SK-N-SH (cell line): ENCODE results near the gene ARID4A. TPM values are rescaled to one million over a fixed set of nuclear protein-coding genes. Genes with fewer than 3 reads are reported as not detected.
"Not testable (repeated sequence)": the region's sequence is repeated elsewhere in the genome, so short reads cannot be mapped to it uniquely, and the experiment has no call there.

Experiments used
- CTCF ChIA-PET: fragments of 300-600, 350-600 bp; formaldehyde crosslinking; extraction: SDS; loops from one replicate; lab custom pipeline; 2021; lab: Yijun Ruan, JAX
- POLR2A ChIA-PET: fragments of 350-600 bp; sonication (Branson Sonifier 250); formaldehyde crosslinking; extraction: SDS; loops from one replicate; lab custom pipeline; 2020; ENCODE audit warnings: antibody characterized with exemption, inconsistent platforms; lab: Yijun Ruan, JAX
- DNase-seq: peaks from one replicate; pipeline ENCODE4 v3.0.0; 2012
- H2AFZ ChIP-seq: fragments of 200-600 bp; sonication (generic); 2 replicates; pipeline ENCODE4 v1.8.1; 2016; ENCODE audit warnings: antibody characterized with exemption, mild to moderate bottlenecking, low read depth
- H3F3A ChIP-seq: fragments of 200-600 bp; sonication (generic); replicated peaks from 2 replicates; pipeline ENCODE3; 2016; ENCODE audit warnings: antibody characterized with exemption, mild to moderate bottlenecking; ENCODE audit not compliant: insufficient read depth
- H3K27ac ChIP-seq, 2 experiments: fragments of 200-500 bp in 1 of 2; fragments of 200-600 bp in 1 of 2; sonication (Bioruptor generic) in 1 of 2; sonication (generic), shearing (Covaris generic) in 1 of 2; 2 replicates each; pipeline versions ENCODE4 v1.5.1 to v1.6.1; 2014 to 2016; ENCODE audit warnings: low read depth in 2 of 2, inconsistent platforms in 1 of 2, low read length in 1 of 2, mild to moderate bottlenecking in 1 of 2, mixed read lengths in 1 of 2
- H3K27me3 ChIP-seq: fragments of 200-600 bp; sonication (generic), shearing (Covaris generic); 2 replicates; pipeline ENCODE4 v1.6.1; 2016; ENCODE audit warnings: mixed run types; ENCODE audit not compliant: insufficient read depth
- H3K36me3 ChIP-seq, 2 experiments: fragments of 200-500 bp in 1 of 2; fragments of 200-600 bp in 1 of 2; sonication (Bioruptor generic) in 1 of 2; sonication (generic) in 1 of 2; replicated peaks in 1 of 2; 2 replicates each; pipeline versions ENCODE3 to v1.5.1; 2014 to 2016; ENCODE audit warnings: low read length in 1 of 2, mild to moderate bottlenecking in 1 of 2; ENCODE audit not compliant: insufficient read depth in 2 of 2, control insufficient read depth in 1 of 2
- H3K4me1 ChIP-seq, 2 experiments: fragments of 200-500 bp in 1 of 2; fragments of 200-600 bp in 1 of 2; sonication (Bioruptor generic) in 1 of 2; sonication (generic), shearing (Covaris generic) in 1 of 2; 2 replicates each; pipeline versions ENCODE4 v1.5.1 to v1.6.1; 2014 to 2016; ENCODE audit warnings: low read depth in 1 of 2, low read length in 1 of 2, mixed run types in 1 of 2; ENCODE audit not compliant: insufficient read depth in 2 of 2, control insufficient read depth in 1 of 2
- H3K4me2 ChIP-seq: fragments of 200-600 bp; sonication (generic), shearing (Covaris generic); 2 replicates; pipeline ENCODE4 v1.6.1; 2017; ENCODE audit warnings: mixed run types
- H3K4me3 ChIP-seq, 2 experiments: fragments of 200-500 bp in 1 of 2; fragments of 200-600 bp in 1 of 2; sonication (Bioruptor generic) in 1 of 2; sonication (generic), shearing (Covaris generic) in 1 of 2; 2 replicates each; pipeline versions ENCODE4 v1.5.1 to v1.8.1; 2014 to 2016; ENCODE audit warnings: low read depth in 2 of 2, inconsistent platforms in 1 of 2, low read length in 1 of 2, mild to moderate bottlenecking in 1 of 2, mixed read lengths in 1 of 2, moderate library complexity in 1 of 2
- H3K79me2 ChIP-seq: fragments of 200-600 bp; sonication (generic); 2 replicates; pipeline ENCODE4 v1.8.1; 2017; ENCODE audit warnings: mild to moderate bottlenecking; ENCODE audit not compliant: insufficient read depth
- H3K9ac ChIP-seq: fragments of 200-600 bp; sonication (generic); 2 replicates; pipeline ENCODE4 v1.6.1; 2017; ENCODE audit warnings: mixed run types
- H3K9me2 ChIP-seq: fragments of 200-600 bp; sonication (generic); 2 replicates; pipeline ENCODE4 v1.6.1; 2017; ENCODE audit warnings: mixed run types
- H3K9me3 ChIP-seq: fragments of 200-600 bp; sonication (generic); 2 replicates; pipeline ENCODE4 v1.6.1; 2017; ENCODE audit warnings: mixed run types, mild to moderate bottlenecking, moderate library complexity
- H4K20me1 ChIP-seq: fragments of 200-600 bp; sonication (generic); 2 replicates; pipeline ENCODE4 v1.6.1; 2017; ENCODE audit warnings: mild to moderate bottlenecking, mixed run types; ENCODE audit not compliant: insufficient read depth
- CHD2 ChIP-seq: fragments of 150-350 bp; IDR thresholded peaks from 2 replicates; pipeline ENCODE4 v1.6.1; 2018; ENCODE audit warnings: low read length; ENCODE audit not compliant: partially characterized antibody
- FOSL2 ChIP-seq: IDR thresholded peaks from 2 replicates; pipeline ENCODE4 v1.4.0; 2012; ENCODE audit warnings: low read depth, mild to moderate bottlenecking, moderate library complexity, borderline replicate concordance
- FOXM1 ChIP-seq: IDR thresholded peaks from 2 replicates; pipeline ENCODE4 v1.4.0; 2012; ENCODE audit warnings: low read depth, mild to moderate bottlenecking
- GABPA ChIP-seq: IDR thresholded peaks from 2 replicates; pipeline ENCODE4 v1.4.0; 2012; ENCODE audit warnings: low read depth, mild to moderate bottlenecking
- MEF2A ChIP-seq: IDR thresholded peaks from 2 replicates; pipeline ENCODE4 v1.4.0; 2012; ENCODE audit warnings: low read depth, borderline replicate concordance
- MXI1 ChIP-seq: IDR thresholded peaks from 2 replicates; pipeline ENCODE4 v1.6.1; 2012; ENCODE audit warnings: mild to moderate bottlenecking, low read depth, low read length, improper control_type of control experiment
- WGBS: methylation state at CpG from one replicate; pipeline ENCODE4 v1.1.6; 2017; ENCODE audit warnings: low lambda C conversion rate; 5-methylcytosine and 5-hydroxymethylcytosine counted together
- polyA plus RNA-seq, 3 experiments: library from polyadenylated mRNA; depleted of rRNA; stranded (reverse); fragments of >200 nt; gene quantifications; 2 replicates each; pipeline ENCODE4 v1.2.3, GENCODE V29; 2012
- TF ChIP-seq, protein P1 (sequence below): IDR thresholded peaks from 2 replicates; pipeline ENCODE4 v1.4.0; 2012; ENCODE audit warnings: low read depth, borderline replicate concordance
- TF ChIP-seq, protein P2 (sequence below): fragments of 150-350 bp; IDR thresholded peaks from 2 replicates; pipeline ENCODE4 v1.6.1; 2017; ENCODE audit warnings: antibody characterized with exemption, low read length, low read depth, borderline replicate concordance

ARID4A gene
- polyA plus RNA-seq, 1 of the 3 experiments (the other 2 are of a cell fraction) = 4.6 TPM

DNA sequence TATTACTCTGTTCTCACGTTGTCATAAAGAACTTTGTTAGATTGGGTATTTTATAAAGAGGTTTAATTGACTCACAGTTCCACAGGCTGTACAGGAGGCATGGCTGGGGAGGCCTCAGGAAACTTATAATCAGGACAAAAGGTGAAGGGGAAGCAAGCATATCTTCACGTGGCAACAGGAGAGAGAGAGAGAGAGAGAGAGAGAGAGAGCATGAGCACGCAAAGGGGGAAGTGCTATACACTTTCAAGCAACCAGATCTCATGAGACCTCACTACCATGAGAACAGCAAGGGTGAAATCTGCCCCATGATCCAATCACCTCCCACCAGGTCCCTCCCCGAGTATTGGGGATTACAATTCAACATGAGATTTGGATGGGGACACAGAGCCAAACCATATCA lies 41.3 kb downstream of the ARID4A start:
- H3K4me3 ChIP-seq, H3K27ac ChIP-seq, DNase-seq, H3K9me2 ChIP-seq, H3K9ac ChIP-seq, H3K4me2 ChIP-seq, H3K9me3 ChIP-seq, H3F3A ChIP-seq, H3K27me3 ChIP-seq, H3K4me1 ChIP-seq, POLR2A ChIA-PET, H4K20me1 ChIP-seq, H2AFZ ChIP-seq, H3K79me2 ChIP-seq: not testable (repeated sequence)
- CTCF ChIA-PET = interaction anchor here (0.6 to 0.8 kb wide), 2 partner anchors 24 to 92 kb away, joined by 3 read pairs; no protein-coding TSS in a partner anchor
- 96% methylated on average over 4 of the region's 4 CpGs for WGBS
- H3K36me3 ChIP-seq = peaks cover 31 to 52% of the 10 kb centered on the region in 2 experiments

DNA sequence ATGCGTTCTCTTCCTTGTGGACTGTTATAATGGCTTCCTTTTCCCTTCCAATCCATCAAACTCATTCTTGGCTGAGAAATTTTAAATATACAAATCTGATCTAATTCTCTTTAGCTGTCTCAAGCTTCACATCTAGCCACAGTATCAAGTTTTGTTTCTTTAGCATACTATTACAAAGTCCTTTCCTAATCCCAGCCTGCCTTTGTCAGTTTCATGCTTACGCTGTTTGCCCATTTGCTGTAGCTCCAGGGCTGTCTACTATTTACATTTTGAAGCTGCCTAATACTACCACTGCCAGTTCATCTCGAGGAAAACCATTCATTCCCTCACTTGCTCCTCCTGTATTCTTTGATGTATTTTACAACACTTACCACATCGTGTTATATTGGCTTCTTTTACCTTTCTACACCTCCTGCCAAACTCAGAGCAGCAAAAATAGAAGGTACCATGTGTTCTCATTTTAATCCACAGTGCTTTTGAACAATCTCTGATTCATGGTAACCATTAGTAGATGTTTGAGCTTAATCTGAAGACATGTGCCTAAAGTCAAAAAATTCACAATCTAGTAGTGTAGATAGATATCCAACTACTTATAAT lies 42.9 kb downstream of the ARID4A start:
- H3K79me2 ChIP-seq = no peaks in the 10 kb centered on the region
- 80% methylated on average over 4 of the region's 4 CpGs for WGBS
- no peaks in the 10 kb centered on the region for H4K20me1 ChIP-seq
- no peak overlapping the region for H3K9ac ChIP-seq
- peaks cover 39 to 52% of the 10 kb centered on the region in 2 experiments for H3K36me3 ChIP-seq
- POLR2A ChIA-PET = no interaction called here
- TF ChIP-seq MXI1 (no peak), MEF2A (no peak), FOSL2 (no peak), CHD2 (no peak), FOXM1 (no peak), GABPA (no peak)
- TF ChIP-seq, protein P1, sequence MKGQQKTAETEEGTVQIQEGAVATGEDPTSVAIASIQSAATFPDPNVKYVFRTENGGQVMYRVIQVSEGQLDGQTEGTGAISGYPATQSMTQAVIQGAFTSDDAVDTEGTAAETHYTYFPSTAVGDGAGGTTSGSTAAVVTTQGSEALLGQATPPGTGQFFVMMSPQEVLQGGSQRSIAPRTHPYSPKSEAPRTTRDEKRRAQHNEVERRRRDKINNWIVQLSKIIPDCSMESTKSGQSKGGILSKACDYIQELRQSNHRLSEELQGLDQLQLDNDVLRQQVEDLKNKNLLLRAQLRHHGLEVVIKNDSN = no peak
- TF ChIP-seq, protein P2, sequence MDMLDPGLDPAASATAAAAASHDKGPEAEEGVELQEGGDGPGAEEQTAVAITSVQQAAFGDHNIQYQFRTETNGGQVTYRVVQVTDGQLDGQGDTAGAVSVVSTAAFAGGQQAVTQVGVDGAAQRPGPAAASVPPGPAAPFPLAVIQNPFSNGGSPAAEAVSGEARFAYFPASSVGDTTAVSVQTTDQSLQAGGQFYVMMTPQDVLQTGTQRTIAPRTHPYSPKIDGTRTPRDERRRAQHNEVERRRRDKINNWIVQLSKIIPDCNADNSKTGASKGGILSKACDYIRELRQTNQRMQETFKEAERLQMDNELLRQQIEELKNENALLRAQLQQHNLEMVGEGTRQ = no peak
- no peaks in the 10 kb centered on the region for H3K27me3 ChIP-seq
- no peaks in the 10 kb centered on the region for H3F3A ChIP-seq
- no peak overlapping the region for H3K4me3 ChIP-seq
- no peak overlapping the region for H3K27ac ChIP-seq
- no peaks in the 10 kb centered on the region for H3K9me2 ChIP-seq
- no peak overlapping the region for H3K4me2 ChIP-seq
- H3K9me3 ChIP-seq = no peaks in the 10 kb centered on the region
- no peak overlapping the region for H2AFZ ChIP-seq
- DNase-seq = no peak
- CTCF ChIA-PET = interaction anchor here (1.0 kb wide), 1 partner anchor 21 kb away, joined by 3 read pairs; no protein-coding TSS in a partner anchor
- H3K4me1 ChIP-seq = no peaks in the 10 kb centered on the region

DNA sequence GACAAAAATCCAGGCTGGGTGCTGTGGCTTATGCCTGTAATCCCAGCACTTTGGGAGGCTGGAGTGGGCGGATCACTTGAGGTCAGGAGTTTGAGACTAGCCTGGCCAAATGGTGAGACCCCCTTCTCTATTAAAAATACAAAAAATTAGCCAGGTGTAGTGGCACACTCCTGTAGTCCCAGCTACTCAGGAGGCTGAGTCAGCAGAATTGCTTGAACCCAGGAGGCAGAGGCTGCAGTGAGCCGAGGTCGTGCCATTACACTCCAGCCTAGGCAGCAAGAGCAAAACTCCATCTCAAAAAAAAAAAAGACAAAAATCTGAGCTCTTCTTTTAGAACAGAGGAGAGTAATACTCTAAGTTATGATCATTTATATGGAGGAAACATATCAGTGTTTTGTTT lies 45.2 kb downstream of the ARID4A start:
- H3K9me3 ChIP-seq, H3K9me2 ChIP-seq, H3K4me3 ChIP-seq, H3K4me1 ChIP-seq, H2AFZ ChIP-seq, DNase-seq, H3K4me2 ChIP-seq, H4K20me1 ChIP-seq, H3K9ac ChIP-seq, POLR2A ChIA-PET, H3K79me2 ChIP-seq, CTCF ChIA-PET, H3K27me3 ChIP-seq, H3F3A ChIP-seq, H3K27ac ChIP-seq: not testable (repeated sequence)
- WGBS = 98% methylated on average over 3 of the region's 3 CpGs
- H3K36me3 ChIP-seq = peaks cover 50 to 53% of the 10 kb centered on the region in 2 experiments
